Right renal pelvis (tissue), 4 donors: ENCODE results near the gene TEX51. TPM values are rescaled to one million over a fixed set of nuclear protein-coding genes. Genes with fewer than 3 reads are reported as not detected.

Experiments used
- DNase-seq, 4 donors: peaks; one replicate each; pipeline ENCODE4 v3.0.0-alpha.2; 2013; ENCODE audit warnings: low read depth in 4 of 4, low spot score in 3 of 4, missing footprints in 1 of 4
- polyA plus RNA-seq, 4 donors: library from polyadenylated mRNA; unstranded; fragments of 120-200 nt; gene quantifications; one replicate each; pipeline ENCODE4 v1.2.1, GENCODE V29; 2013; ENCODE audit not compliant: insufficient read length in 4 of 4

Gene TEX51
- polyA plus RNA-seq, 4 donors: not detected

GRCh38 chr2:126911111-126911796 is 12.6 kb downstream of the TEX51 start:
- DNase-seq: no peak

DNA sequence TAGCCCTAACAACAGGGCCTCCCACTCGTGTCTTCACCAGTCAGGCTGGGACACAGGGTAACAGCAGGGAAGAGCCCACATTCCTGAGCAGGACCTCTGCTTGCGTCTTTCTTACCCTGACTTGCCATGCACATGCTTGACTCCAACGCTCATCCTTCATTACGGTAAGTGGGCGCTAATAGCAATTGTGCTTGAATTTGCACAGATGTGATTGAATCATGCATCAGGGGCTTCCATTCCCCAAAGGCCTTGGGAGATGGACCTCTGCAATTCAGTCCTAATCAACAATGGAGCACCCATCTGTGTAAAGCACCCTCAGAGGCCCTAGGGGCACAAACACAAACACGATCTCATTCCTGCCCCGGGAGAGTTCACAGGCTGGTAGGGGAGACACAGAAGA is 13.5 kb downstream of the TEX51 start:
- DNase-seq: no peak

DNA sequence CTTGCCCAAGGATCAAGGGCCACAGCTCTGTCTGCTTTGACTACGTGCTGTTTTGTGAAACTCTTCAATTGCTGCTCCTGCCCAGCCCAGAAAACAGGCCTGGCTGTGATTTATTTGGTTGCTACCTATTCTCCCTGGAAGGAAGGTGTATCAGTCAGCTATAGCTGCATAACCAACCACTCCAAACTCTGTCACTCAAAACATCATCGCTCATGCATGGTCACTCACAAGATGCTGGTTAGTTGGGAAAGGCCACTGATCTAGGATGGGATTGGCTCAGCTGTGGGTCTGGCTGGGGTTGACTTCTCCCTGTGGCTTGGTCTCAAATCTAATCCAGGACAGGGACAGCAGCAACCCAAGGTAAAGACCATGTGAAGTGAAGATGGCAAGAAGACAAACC is 14.6 kb downstream of the TEX51 start:
- DNase-seq: no peak

DNA sequence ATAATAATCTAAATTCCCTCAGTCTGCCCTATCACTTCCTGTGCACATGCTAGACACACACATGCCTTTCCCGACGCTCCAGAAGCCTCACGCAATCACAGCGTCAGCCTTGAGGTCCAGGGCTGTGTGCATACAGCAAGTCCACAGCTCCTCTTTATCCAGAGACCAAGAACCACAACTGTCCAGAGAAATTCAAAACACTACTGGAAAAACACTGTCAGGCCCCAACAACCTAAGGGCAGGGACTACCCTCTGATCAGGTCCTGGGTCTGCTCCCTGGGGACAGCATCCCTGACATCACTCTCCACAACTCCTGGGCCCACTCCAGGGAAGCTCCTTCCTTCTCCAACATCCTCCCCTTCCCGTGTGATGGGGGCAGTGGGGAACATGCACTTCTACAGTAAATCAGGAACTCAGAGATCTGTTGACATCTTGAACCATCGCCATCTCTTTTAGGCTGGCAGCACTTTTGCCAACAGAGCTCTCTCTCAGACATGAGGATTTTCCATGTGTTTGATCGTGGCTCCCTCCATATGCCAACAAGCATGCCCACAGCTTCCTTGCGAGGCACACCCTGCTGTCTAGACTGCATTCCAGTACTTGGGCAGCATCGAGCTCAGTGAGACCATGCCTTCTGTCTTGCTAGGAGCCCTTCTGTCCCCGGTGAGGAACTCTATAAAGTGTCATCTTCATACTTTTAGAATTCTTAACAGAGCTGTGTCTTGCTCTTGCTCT is 15.4 kb downstream of the TEX51 start:
- no peak for DNase-seq

- DNase-seq: no peak
These were observed 16.3 kb downstream of the TEX51 start for GRCh38 chr2:126914811-126915500.

GRCh38 chr2:126915903-126916302 is 17.2 kb downstream of the TEX51 start:
- no peak for DNase-seq

- no peak for DNase-seq
These were observed 18.1 kb downstream of the TEX51 start for GRCh38 chr2:126916744-126917143.

DNA sequence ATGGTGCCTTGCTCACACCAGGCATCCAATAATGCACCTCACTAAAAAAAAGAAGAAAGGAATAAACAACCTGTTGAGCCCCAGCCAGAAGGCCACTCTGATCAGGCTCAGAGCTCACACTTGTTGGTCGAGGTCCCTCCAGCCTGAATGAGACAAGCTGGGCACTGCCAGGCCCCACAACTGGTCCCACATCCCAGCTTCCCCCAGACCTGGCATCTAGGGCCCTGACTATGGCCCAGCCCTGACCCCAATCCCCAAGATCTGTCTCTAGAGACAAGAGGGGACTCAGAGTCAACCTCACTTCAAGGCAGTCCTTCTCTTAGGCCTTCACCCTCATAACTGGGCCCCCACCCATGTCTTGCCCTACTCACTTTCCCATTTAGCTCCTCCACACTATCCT is 22.4 kb downstream of the TEX51 start:
- no peak for DNase-seq

DNA sequence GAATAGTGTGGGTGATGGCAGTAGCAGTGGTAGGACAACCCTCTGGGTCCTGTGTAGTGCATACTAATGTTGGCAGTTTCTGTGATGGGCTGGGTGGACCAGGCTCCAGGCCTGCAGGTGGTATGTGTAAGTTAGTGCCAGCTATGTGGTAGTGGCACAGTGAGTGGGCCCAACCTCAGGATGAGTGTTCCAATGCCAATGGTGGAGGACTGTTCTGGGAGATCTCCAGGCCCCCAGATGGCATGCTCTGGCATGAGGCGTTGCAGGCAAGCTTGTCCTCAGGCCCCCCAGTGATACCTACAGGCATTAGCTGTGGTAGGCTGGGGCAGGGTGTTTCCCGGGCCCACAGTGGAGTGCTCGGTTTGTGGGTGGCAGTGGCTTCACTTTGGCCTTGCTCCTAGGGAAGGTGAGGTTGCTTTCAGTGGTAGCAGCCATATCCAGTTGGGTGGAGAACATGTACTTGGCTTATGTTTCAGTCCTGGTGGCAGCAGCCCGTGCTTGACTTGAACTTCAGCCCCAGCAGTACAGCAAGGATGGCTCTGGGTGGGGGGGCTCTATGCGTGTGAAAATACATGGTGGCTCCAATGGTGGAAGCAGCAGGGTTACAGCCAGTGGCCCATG is 32.4 kb downstream of the TEX51 start:
- DNase-seq: no peak

DNA sequence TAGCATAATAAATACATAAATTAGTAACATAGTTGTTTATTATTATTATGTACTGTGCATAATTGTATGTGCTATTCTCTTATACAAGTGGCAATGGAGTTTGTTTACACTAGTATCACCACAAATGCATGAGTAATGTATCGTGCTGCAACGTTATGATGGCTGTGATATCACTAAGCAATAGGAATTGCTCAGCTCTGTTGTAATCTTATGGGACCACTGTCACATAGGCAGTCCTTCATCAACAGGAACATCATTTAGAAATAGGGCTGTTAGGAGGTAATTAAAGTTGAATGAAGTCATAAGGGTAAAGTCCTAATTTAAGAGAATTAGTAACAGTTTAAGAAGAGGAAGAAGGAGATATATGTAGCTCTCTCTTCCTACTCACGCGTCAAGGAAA is 33.8 kb downstream of the TEX51 start:
- DNase-seq: no peak

GRCh38 chr2:126932966-126933710 is 34.4 kb downstream of the TEX51 start:
- DNase-seq: peak in 3 of 4 donors; percentile 26 to 51 (median 44)

DNA sequence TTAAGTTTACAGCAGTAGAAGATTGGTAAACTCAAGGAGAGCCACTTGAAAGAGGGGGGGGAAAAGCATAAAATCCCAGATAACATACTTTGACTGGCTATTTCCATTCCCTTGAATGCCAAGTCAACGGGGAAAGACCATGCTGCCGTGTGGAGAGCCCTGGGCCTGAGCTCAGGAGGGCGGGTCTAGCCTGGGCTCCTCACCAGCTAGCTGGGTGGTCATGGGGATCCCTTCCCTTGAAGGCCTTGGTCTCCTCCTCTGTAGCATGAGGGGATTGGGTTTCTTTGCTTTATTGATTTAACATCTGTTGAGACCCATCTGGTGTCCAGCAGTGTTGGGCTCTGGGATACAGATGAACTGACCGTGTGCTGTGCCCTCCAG is 35.0 kb downstream of the TEX51 start:
- no peak for DNase-seq

GRCh38 chr2:126934809-126935208 is 36.1 kb downstream of the TEX51 start:
- no peak for DNase-seq

GRCh38 chr2:126935774-126936173 is 37.1 kb downstream of the TEX51 start:
- DNase-seq: no peak

GRCh38 chr2:126936219-126936723 is 37.6 kb downstream of the TEX51 start:
- DNase-seq: no peak

- no peak for DNase-seq
These were observed 41.6 kb downstream of the TEX51 start for GRCh38 chr2:126940331-126940730.

GRCh38 chr2:126942427-126943203 is 43.9 kb downstream of the TEX51 start:
- no peak for DNase-seq

GRCh38 chr2:126943612-126944348 is 45.1 kb downstream of the TEX51 start:
- no peak for DNase-seq

- DNase-seq: no peak
These were observed 46.4 kb downstream of the TEX51 start for GRCh38 chr2:126945118-126945517.
